GF-D8 (cell line): ENCODE measurements around the gene CDHR2.

Experiments
- DNase-seq: peaks from one replicate; lab custom pipeline; 2025; lab: John Stamatoyannopoulos, UW

The CDHR2 gene

DNA sequence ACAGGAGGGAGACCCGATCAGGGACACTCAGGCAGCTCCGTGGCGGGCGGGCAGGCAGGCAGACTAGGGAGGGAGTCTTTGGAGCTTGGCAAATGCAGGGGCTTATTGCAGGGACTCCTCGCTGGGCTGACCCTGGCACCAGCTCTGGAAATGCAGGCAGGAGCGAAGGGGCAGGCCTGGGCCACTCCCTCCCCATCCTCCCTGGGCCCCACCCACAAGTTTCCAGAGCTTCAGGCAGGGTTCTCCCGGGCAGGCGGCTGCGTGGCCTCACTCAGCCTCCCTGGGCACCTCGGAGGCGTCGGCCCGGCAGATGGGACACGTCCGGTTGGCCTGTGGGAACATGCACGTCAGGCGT, 20.4 kb upstream of the CDHR2 start:
- no peak for DNase-seq

DNA sequence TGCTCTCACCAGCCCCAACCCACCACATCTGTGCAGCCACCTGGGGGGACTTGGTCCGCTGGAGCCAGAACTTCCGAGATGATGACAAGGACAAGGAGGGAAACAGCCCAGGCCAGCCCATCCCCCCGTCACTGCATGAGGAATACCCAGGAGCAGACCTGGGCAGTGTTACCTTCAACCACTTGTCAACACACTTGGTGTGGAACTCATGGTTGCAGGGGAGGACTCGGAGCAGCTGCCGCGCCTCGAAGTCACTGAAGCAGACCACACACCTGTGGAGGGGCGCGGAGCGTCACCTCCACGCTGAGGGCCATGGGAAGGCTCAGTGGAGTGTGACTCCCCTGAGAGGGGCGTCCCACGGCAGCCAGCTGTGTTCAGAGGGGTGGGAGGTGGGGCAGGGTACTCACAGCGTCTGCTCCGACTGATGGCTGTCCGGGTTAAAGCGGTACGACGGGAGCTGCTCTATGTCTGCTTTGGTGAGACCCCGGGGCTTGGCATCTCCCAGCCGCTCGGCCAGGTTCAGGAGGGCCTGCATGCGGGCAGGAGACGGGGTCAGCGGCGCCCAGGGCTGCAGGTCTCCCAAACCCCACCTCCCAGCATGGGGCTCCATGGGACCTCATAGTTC, 19.9 kb upstream of the CDHR2 start:
- DNase-seq, result no peak

DNA sequence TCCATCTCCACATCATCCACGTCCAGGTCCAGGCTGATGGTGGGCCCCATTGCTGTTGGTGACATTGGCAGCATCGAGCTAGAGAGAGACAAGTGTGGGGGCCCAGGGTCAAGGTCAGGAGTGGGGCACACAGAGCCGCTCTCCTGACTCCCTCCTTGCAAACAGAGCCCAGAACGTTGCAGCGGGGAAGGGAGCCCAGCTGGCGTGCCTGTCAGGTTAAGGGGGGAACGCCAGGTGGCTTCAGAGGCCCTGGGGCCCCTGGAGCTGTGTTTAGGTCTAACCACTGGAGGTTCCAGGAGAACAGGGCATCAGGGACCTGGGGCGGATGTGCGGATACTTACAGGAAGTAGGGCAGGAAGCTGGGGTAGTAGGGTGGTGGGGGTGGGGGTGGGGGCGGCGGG, 19.4 kb upstream of the CDHR2 start:
- DNase-seq, result peak; percentile 11

DNA sequence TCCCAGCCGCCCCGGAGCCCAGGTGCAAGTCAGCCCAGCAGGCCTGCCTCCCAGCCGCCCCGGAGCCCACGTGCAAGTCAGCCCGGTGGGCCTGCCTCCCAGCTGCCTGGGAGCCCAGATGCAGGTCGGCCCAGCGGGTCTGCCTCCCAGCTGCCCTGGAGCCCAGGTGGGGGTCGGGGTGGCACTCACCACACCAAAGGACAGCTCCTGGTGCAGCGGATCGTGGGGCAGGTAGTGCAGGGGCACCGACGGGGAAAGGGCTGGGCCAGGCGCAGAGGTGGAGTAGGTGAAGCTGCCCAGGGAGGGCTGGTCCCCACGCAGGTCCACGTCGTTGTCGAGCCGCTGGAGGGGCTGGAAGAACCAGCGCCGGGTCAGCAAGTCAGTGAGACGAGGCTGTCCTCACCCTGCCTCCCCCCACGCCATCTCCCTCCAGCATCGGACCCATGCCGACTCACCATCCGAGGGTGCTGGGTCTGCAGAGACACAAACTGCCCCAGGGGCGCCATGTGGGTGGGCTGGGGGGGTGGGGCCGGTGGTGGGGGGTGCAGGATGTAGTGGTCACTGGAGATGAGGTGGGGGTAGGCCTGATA, 18.7 kb upstream of the CDHR2 start:
- no peak for DNase-seq

DNA sequence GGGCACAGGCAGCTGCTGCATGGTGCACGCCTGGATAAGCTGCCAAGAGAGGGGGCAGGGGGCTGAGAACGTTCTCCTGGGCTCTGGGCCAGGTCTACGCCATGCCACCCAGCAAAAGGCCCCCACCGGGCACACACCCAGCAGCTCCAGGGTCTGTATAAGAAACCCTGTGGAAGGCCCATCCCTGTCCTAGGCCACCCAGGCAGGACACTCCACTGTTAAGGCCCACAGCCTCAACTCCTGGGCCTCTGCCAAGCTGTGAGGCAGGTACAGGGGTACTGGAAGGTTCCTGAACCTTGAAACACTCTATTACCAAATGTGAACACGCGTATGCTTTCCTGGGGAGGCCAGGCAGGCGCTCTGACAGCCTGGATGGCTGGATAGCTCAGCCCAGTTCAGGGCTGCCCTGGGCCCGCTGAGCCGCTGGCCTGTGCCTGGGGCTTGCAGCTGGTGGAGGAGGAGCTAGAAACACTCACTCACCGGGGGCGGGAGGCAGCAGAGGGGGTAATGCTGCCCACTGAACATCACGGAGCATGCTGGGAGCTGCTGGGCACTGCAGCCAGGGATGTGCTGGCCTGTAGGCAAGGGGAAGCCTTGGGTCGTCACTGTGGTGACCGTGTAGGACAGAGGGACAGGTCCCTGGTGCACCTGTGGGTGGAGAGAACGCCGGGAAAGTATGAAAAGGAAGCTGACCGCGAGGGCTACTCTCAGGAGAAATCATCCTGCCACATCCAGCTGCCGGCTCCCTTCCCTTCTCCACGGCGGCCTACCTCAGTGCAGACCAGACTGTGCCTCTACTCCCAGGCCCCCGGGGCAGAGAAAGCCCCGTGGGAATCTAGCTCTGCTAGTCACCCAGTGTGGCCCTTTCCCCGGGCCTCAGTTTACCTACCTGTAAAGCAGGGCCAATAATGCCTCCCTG, 17.9 kb upstream of the CDHR2 start:
- no peak for DNase-seq

DNA sequence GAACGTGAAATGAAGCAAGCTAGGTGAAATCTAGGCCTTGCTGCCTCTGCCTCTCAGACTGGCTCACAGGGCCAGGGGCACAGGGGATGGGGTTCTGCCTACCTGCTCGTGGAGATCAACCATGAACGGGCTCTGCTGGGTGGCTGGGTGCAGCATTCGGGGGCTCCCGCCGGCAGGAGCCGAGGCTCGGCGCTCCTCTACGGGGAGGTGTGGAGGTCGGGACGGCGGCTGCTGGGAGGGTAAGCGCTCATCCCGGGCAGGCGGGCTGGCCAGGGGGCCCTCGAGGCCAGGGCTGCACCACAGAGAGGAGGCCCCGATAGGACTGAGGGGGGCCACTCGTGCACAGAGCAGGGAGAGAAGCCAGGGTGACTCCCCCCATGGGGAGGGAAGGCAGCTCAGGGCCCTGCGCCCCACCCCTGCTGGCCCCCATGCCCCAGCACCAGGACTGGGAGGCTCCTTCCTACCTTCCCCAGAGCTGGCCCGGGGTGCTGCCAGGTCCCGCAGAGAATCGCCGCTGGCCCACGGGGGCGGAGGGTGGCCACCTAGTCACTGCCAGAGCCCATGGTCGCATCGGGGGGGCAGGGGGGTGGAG, 17.1 kb upstream of the CDHR2 start:
- DNase-seq, result no peak

DNA sequence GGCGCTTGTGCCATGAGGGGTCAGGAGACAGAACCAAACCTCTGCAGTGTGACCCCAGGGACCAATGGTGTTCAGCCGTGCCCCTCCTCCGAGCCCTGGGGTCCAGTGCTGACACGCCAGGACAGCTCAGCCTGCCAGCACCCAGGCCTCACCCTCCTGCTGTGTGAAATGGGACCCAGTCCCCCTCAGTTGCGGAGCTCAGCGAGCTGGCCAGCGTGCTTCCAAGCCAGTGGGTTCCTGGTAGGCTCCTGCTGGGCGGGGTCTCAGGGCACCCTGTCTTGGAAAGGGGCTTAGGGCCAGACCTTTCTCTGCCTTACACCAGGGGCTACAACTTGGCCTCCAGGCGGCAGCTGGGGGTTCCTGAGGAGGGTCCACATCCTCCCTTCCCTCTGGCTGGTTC, 16.3 kb upstream of the CDHR2 start:
- DNase-seq, result no peak

DNA sequence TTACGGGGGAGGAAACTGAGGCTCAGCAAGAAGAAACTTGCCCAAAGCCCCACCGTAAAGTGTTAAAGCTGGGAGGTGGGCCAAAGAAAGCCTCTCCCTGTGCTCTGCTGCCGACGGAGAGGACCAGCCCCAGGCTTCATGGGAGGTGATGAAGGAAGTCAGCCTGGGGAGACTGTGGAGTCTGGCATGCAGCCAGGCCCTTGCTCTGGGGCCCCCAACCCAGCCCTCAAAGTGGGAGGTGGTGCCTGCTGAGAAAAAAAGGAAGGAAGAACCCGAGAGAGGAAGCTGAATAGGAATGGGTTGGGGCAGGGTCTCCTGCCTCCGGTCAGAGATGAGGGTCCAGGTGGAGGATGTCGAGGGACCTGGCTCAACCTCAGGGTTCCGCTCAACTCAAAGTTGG, 15.8 kb upstream of the CDHR2 start:
- DNase-seq, result peak; percentile 77

DNA sequence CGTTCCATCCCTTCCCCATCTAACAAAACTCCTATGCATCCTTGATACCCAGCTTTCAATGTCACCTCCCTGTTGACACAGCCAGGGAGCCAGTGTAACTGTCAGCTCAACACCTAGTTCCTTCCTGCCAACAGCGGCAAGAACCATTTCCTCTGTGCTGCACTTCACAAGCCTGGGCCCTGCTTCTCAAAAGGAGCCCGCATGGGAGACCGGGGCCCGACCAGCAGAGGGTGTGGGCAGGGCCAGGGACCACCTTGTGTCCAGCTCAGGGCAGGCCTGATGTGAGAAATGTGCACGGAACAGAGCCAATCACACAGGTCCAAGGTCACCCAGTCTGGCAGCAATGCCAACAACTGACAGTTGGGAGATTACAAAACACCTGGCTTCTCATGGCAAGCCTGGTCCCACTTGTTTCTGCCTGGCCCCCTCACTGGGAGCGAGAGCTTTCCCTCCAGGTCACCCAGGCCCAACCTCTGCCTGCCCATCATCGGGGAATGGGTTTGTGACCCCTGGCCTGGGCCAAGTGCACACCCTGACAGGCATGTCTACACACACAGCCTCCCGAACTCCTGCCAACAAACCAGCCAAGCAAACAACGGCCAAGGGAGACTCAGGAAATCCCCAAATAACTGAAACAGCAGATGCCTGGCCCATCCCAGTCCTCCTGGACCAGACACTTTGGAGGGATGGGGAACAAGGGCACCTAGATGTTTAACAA, 15.1 kb upstream of the CDHR2 start:
- peak; percentile 61 for DNase-seq

DNA sequence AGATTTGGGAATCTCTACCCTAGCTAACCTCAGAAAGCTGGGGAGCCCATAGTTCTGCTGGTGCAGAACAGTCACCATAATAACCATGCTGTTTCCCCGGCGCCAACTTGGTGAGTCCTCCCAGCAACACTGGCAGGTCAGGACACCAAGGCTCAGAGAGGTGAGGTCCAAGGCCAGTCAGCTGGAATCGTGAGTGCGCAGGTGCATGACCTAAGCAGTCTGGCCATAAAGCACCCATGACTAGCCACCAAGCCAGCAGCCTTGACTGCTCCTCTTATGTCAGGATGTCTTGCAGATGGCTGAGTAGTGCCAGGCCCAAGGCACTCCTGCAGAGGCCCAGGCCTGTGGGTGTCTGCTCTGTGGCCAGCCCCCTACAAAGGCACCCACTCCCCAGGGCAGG, 14.5 kb upstream of the CDHR2 start:
- no peak for DNase-seq

DNA sequence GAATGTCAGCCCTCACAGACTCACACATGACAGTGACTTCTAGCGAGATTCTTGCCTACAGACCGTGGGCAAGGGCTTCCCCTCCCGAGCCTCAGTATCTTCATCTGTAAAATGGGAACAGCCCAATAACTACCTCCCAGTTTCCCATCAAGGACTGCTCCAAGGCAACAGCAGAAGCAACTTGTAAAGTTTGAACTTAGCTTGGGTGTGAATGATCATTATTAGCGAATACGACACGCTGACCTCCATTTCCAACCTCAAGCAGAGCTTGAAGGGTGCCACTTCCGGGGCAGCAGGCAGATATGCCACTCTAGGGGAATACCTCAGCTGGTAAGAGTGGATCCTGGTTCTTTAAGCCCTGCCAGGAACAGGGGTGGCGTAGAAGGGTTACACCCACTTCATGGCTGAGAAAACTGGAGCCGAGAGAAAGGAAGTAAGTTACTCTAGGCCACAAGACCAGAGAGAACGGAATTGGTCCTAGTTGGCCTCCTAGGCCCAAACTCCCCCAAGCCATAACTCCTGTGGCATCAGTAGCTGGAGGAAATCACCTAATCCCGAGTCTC, 14.0 kb upstream of the CDHR2 start:
- DNase-seq, result peak; percentile 78

DNA sequence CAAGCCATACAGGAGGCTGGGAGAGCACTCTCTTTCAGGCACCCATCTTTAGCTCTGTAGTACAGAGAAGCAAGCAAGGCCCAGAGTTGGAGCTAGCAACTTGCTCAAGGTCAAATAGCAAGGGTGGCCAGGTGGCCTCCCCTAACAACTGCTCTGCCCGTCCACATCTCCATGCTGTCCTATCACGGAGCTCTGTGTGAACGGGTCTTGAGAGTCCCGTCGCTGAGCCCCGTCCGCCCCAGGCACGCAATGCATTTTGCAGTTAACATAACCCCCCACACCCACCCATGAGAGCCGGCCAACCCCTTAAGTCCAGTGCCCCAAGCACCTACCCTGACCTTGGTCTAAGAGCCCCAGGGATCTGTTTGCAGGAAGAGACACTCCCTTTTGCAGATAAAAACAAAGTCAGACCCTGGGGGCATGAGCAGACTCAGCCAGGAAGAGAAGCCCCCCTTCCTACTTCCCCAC, 13.4 kb upstream of the CDHR2 start:
- peak; percentile 53 for DNase-seq

DNA sequence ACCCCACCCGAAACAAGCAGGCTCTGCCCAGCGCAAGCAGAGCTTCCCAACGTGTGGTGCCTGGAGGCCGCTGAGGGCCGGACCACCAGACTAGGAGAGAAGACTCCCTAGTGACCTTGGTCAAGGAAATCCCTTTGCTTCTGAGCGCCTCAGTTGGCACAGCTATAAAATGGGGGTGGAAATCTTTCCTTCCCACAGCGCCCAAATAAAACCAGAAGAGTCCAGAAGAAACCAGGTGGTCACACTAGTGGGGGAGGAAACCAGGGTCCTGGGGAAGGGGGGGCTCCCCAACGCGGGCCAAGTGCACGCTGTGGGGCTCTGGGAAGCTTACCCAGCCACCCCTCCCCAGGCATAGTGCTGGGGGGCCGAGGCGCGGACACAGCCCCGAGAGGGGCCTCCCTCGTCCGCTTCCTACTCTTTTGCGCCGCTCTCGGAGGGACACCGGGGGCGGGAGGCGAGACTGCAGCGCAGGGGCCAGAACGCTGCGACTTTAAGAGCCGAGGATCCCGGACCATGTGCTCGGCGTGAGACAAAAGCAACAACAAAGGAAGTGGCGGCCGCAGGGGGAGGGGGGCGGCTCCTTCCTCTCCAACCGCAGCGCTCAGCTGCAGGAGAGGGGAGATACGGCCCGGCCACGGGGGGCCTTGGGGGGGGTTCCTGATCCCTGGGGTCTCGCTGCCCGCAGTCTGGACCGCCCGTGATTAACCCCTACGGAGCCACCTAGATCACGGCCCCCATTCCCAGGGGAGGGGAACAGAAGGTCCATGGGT, 12.8 kb upstream of the CDHR2 start:
- DNase-seq, result peak; percentile 58

DNA sequence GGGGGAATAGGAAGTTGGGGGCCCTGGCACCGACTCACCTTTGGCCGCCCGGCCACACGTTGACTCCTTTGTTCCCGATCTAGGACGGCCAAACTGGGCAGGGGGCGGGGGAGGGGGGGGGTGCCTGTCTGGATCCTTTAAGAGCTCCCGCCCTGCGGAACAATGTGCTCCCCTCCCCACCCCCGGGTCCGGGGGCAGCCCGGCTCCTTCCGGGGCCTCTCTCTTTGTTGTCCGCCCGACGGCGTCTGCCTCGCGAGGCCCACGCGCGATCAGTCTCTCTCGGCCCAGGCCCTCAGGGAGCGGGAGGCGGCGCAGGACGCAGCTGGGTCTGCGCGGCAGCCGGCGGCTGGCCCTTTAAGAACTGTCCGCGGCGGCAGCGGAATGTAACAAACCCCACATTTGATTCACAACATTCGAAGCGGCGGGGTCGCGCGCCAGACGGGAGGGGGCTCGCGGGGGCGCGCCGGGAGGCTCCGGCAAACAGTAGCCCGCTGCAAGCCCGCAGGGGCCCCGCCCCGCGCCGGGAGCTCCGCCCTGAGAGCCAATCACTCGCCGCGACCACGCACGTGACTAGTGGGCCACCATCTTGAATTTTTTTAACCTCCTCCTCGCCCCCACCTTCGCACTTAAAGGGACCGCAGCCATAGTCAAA, 12.1 kb upstream of the CDHR2 start, which contains the start of gene RNF44:
Gene RNF44 (minus strand): TSS at position 501 of the 652 bp plus-strand sequence. CDS start 4,930 bp downstream, outside the sequence.
- peak; percentile 92 for DNase-seq

DNA sequence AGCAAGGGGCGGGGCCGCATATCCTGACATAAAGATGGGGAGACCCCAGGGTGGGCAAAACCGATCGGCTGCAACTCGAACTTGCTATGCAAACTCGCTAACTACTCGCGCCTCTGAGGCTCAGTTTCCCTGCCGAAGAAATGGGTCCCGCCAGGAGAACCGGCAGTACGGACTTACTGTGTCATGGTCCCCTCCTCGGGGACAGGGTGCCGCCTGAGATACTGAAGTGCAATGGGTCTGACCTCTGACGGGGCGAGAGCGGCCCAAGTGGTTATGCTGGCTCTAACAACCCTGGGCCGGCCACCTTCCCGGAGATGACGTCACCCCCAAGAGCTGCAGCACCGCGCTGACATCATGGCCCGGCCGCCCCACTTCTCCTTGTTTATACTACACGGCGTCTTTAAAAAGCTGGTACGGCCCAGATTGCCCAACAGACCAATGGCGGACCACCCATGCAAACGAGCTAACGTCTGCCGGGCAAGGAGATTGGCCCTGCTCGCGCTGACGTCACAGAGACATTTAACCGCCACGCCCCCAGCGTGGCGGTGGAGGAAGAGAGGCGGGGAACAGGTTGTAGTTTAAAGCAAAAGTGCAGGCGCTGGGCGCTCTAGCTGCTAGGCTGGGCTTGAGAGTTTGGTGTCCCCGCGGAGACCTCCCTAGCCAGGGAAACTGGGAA, 11.4 kb upstream of the CDHR2 start:
- DNase-seq, result peak; percentile 98

DNA sequence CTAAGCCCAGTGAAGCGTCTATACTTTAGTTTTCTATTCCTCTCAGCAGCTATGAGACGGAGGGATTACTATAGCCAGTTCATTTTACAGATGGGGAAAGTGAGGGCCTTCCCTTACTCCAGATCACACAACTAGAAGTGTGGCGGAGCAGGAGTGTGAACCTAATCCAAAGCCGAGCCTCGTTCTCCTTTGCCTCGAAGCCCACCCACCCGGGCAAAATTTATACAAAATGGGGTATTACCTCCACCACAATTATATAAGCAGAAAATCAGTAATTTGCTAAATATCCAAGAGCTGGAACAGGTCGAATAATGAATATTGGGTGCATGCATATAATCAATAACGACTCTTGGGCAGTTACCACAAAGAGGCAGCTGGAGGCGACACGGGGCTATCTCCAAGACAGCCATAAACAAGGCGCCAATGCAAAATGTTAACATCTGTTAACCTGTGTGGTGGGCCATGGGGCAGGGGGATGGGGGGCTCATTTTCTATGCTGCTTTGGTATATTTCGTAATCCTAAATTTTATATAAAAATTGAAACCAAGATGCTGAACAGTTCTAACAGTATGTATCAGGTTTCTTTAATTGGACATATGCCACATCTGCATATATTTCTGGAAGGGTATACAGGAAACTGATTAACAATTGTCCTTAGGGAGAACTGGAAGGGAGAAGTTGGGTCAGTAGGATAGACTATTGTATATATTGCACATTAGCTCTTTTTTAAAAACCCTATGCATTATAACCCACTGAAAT, 10.7 kb upstream of the CDHR2 start:
- DNase-seq, result no peak

DNA sequence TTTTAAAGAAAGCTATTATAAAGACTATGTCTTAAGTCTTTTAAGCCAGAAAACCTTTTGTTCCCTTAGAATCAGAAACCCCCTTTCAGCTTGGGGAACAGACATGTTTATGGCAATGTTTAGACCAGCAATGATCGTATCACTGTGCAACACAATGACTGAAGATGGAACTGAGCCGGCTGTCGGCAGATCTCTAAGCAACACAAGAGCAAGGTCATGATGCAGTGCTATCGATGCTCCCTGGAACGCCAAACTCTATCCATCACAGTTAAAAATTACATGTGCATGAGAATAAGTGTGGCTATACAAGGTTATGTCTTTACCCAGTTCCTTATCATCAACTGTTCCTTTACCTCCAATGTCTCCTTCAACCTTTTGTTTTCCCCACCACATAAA, 10.2 kb upstream of the CDHR2 start:
- no peak for DNase-seq

DNA sequence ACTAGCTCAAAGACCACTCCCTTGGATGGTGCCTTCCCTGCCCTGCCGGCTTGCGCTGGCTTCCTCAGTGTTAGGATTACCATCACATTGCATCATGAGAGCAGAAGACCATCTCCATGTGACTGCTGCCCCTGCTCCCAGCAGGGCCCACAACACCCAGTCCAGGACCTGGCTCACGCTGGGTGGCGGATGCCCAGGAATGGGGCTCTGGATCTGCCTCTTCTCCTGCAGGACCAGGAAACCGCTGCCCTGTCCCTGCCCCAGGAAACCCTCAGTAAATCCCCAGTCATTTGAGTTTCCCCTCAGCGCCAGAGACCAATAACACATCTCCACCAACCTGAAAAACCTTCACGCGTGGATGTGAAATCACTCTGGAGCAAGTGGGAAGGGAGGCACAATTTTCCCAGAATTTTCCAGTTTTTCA, 8.7 kb upstream of the CDHR2 start:
- no peak for DNase-seq

DNA sequence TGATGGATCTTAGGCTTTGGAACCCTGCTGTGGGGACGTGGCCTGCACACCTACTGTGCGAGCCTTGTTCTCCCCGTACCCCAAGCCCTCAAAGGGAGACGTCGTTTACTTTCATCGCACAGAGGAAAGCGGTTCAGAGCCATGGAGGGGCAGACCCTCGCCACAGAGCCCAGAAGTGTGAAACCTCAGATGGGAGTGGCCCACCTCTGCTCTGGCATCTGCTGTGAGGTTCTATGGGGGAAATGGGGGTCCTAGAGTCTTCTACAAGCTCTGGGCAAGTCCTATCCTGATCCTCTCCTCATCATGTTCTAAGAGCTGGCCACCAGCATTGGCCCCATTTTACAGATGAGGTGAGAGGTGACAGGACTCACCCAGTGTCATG, 8.2 kb upstream of the CDHR2 start:
- DNase-seq, result no peak
